ENCODE measurements around the gene SPRN. TPM values are rescaled to one million over a fixed set of nuclear protein-coding genes. Genes with fewer than 3 reads are reported as not detected.

SPRN gene
- total RNA-seq, 4 donors from 2014 or later = 0.34 to 0.71 TPM; not detected in 2

GRCh38 chr10:133446979-133447378 lies 22.6 kb upstream of the SPRN start:
- no peak overlapping the region for H3K4me3 ChIP-seq
- no peaks in the 10 kb centered on the region for H3K4me1 ChIP-seq
- intact Hi-C loops (cut with DNase I) = no loop called here
- TF ChIP-seq POLR2AphosphoS5 (IDR thresholded peaks at IDR 0.05) (no peak), EP300 (IDR thresholded peaks at IDR 0.05) (no peak), CTCF (IDR thresholded peaks at IDR 0.05) (no peak), POLR2A (IDR thresholded peaks at IDR 0.05; ENCODE audit: low read depth) (no peak)
- H3K9me3 ChIP-seq = peaks cover 0 to 43% (median 31%) of the 10 kb centered on the region in 4 donors
- 80% methylated on average over 11 of the region's 11 CpGs for WGBS
- no peaks in the 10 kb centered on the region for H3K27me3 ChIP-seq
- DNase-seq (ENCODE audit: extremely low spot score) = no peak
- H3K36me3 ChIP-seq = peaks cover 0 to 9% (median 0%) of the 10 kb centered on the region in 4 donors
- no peak overlapping the region for H3K27ac ChIP-seq (replicated peaks in 1 of 4)

GRCh38 chr10:133445751-133446708 lies 21.6 kb upstream of the SPRN start:
- H3K36me3 ChIP-seq = peaks cover 0 to 9% (median 0%) of the 10 kb centered on the region in 4 donors
- intact Hi-C loops (cut with DNase I) = no loop called here
- H3K27me3 ChIP-seq = no peaks in the 10 kb centered on the region
- peaks cover 0 to 43% (median 31%) of the 10 kb centered on the region in 4 donors for H3K9me3 ChIP-seq
- DNase-seq (ENCODE audit: extremely low spot score) = peak; percentile 60
- H3K4me3 ChIP-seq = no peak overlapping the region
- H3K4me1 ChIP-seq = no peaks in the 10 kb centered on the region
- no peak overlapping the region for H3K27ac ChIP-seq (replicated peaks in 1 of 4)
- TF ChIP-seq POLR2A (IDR thresholded peaks at IDR 0.05; ENCODE audit: low read depth) = no peak
- no peak for TF ChIP-seq CTCF (IDR thresholded peaks at IDR 0.05)
- no peak for TF ChIP-seq EP300 (IDR thresholded peaks at IDR 0.05)
- no peak for TF ChIP-seq POLR2AphosphoS5 (IDR thresholded peaks at IDR 0.05)
- WGBS = 58% methylated on average over 23 of the region's 80 CpGs

DNA sequence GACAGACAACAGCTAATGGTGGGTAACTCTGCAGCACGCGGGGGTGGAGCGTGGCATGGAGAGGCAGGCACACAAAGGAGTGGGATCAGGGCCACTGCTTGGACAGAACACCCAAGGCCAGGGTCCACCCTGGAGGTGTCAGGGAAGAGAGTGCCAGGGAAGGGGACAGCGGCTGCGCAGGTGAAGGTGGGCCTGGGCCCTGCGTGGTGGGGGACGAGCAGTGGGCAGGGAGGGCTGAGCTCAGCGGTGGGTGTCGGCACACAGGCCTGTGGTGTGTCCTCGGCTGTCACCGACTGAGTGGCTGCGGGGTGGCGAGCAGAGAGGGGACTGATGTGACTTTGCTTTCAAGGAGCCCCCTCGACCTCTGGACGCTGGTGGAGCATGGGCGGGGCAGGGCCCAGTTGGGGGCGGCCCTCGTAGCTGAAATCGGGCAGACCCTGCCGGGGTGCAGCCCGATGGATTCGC lies 20.9 kb upstream of the SPRN start:
- intact Hi-C loops (cut with DNase I) = no loop called here
- 89% methylated on average over 22 of the region's 22 CpGs for WGBS
- DNase-seq (ENCODE audit: extremely low spot score) = peak; percentile 31
- Histone ChIP-seq H3K4me3 (no peak overlapping the region), H3K36me3 (peaks cover 0 to 9% (median 1%) of the 10 kb centered on the region in 4 donors), H3K4me1 (no peaks in the 10 kb centered on the region), H3K9me3 (peaks cover 0 to 43% (median 31%) of the 10 kb centered on the region in 4 donors), H3K27ac (replicated peaks in 1 of 4) (no peak overlapping the region), H3K27me3 (no peaks in the 10 kb centered on the region)
- TF ChIP-seq CTCF (IDR thresholded peaks at IDR 0.05) = no peak

GRCh38 chr10:133444342-133445267 lies 20.2 kb upstream of the SPRN start:
- DNase-seq (ENCODE audit: extremely low spot score) = peak; percentile 21
- TF ChIP-seq POLR2AphosphoS5 (IDR thresholded peaks at IDR 0.05) (no peak), EP300 (IDR thresholded peaks at IDR 0.05) (no peak), POLR2A (IDR thresholded peaks at IDR 0.05; ENCODE audit: low read depth) (no peak), CTCF (IDR thresholded peaks at IDR 0.05) (no peak)
- H3K9me3 ChIP-seq = peaks cover 0 to 43% (median 31%) of the 10 kb centered on the region in 4 donors
- H3K36me3 ChIP-seq = peaks cover 0 to 9% (median 1%) of the 10 kb centered on the region in 4 donors
- H3K4me1 ChIP-seq = no peaks in the 10 kb centered on the region
- 90% methylated on average over 8 of the region's 12 CpGs for WGBS
- no peak overlapping the region for H3K4me3 ChIP-seq
- no peaks in the 10 kb centered on the region for H3K27me3 ChIP-seq
- intact Hi-C loops (cut with DNase I) = no loop called here
- no peak overlapping the region for H3K27ac ChIP-seq (replicated peaks in 1 of 4)
